ENCODE measurements around the gene LAMC3.

DNA sequence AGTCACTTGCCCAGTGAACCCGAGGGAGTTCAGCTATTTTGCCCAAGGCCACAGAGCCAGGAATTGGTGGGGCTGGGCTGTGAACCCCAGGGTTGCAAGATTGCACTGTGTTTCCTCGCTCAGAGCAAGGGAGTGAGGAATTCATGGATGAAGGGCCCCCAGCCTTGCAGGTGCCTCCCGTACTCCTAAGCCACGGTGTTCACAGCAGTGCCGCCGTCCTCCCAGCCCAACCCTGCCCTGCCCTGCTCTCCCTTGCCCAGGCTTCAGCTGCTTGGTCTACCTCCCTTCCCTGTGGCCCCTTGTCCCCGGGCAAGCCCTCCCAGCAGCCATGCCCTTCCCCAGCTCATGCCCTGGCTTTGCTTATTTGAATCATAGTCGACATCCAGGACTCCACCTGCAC is 6.1 kb downstream of the LAMC3 start:
- TF ChIP-seq CTCF (IDR thresholded peaks at IDR 0.05): no peak
- no peak for TF ChIP-seq POLR2A (IDR thresholded peaks at IDR 0.05; ENCODE audit: low read depth)
- no peak for TF ChIP-seq POLR2AphosphoS5 (IDR thresholded peaks at IDR 0.05)
